ENCODE measurements around the gene KLHL42.
"Not testable (repeated sequence)": the region's sequence is repeated elsewhere in the genome, so short reads cannot be mapped to it uniquely, and the experiment has no call there.

DNA sequence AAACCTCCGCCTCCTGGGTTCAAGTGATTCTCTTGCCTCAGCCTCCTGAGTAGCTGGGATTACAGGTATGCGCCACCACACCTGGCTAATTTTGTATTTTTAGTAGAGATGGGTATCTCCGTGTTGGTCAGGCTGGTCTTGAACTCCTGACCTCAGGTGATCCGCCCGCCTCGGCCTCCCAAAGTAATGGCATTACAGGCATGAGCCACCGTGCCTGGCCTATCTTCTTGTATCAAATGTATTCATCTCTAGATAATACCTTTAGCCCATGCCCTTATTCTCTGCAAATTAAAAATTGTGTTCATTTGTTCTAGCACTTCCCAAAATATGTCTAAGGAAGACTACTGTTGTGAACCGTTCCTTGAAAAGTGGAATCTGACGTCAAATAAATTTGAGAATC is 45.7 kb upstream of the KLHL42 start:
- not testable (repeated sequence) for TF ChIP-seq CTCF (IDR thresholded peaks at IDR 0.05); IRF2 (CRISPR knock-in tag; IDR thresholded peaks at IDR 0.05; ENCODE audit: borderline replicate concordance, low read depth); E2F5 (CRISPR knock-in tag; IDR thresholded peaks at IDR 0.05); NR1H2 (CRISPR knock-in tag; IDR thresholded peaks at IDR 0.05); PRDM15 (CRISPR knock-in tag; IDR thresholded peaks at IDR 0.05); GABPB1 (CRISPR knock-in tag; IDR thresholded peaks at IDR 0.05); FOXJ3 (CRISPR knock-in tag; IDR thresholded peaks at IDR 0.05; ENCODE audit: borderline replicate concordance); MXD4 (CRISPR knock-in tag; IDR thresholded peaks at IDR 0.05; ENCODE audit: borderline replicate concordance); TEAD4 (CRISPR knock-in tag; IDR thresholded peaks at IDR 0.05); RORB (CRISPR knock-in tag; IDR thresholded peaks at IDR 0.05)
- TF ChIP-seq, protein P1, sequence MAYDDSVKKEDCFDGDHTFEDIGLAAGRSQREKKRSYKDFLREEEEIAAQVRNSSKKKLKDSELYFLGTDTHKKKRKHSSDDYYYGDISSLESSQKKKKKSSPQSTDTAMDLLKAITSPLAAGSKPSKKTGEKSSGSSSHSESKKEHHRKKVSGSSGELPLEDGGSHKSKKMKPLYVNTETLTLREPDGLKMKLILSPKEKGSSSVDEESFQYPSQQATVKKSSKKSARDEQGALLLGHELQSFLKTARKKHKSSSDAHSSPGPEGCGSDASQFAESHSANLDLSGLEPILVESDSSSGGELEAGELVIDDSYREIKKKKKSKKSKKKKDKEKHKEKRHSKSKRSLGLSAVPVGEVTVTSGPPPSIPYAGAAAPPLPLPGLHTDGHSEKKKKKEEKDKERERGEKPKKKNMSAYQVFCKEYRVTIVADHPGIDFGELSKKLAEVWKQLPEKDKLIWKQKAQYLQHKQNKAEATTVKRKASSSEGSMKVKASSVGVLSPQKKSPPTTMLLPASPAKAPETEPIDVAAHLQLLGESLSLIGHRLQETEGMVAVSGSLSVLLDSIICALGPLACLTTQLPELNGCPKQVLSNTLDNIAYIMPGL (CRISPR knock-in tag; IDR thresholded peaks at IDR 0.05), result not testable (repeated sequence)
- TF ChIP-seq, protein P2, sequence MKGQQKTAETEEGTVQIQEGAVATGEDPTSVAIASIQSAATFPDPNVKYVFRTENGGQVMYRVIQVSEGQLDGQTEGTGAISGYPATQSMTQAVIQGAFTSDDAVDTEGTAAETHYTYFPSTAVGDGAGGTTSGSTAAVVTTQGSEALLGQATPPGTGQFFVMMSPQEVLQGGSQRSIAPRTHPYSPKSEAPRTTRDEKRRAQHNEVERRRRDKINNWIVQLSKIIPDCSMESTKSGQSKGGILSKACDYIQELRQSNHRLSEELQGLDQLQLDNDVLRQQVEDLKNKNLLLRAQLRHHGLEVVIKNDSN (CRISPR knock-in tag; IDR thresholded peaks at IDR 0.05), result not testable (repeated sequence)
- TF ChIP-seq, protein P3, sequence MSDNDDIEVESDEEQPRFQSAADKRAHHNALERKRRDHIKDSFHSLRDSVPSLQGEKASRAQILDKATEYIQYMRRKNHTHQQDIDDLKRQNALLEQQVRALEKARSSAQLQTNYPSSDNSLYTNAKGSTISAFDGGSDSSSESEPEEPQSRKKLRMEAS (CRISPR knock-in tag; IDR thresholded peaks at IDR 0.05), result not testable (repeated sequence)
- TF ChIP-seq, protein P4, sequence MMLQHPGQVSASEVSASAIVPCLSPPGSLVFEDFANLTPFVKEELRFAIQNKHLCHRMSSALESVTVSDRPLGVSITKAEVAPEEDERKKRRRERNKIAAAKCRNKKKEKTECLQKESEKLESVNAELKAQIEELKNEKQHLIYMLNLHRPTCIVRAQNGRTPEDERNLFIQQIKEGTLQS (CRISPR knock-in tag; conservative IDR thresholded peaks at IDR 0.05), result not testable (repeated sequence)
